MM.1S (cell line): ENCODE measurements around the gene ERVMER34-1.

ENCODE experiments used
- CTCF ChIP-seq: fragments of 300-600 bp; sonication (generic); IDR thresholded peaks from 2 replicates; pipeline ENCODE4 v1.5.1; 2016; ENCODE audit warnings: antibody characterized with exemption, low read length, mixed read lengths
- EZH2phosphoT487 ChIP-seq: fragments of 300-600 bp; sonication (generic); IDR thresholded peaks from 2 replicates; pipeline ENCODE4 v1.6.1; 2018; ENCODE audit warnings: antibody characterized with exemption, low read length

- TF ChIP-seq CTCF (no peak), EZH2phosphoT487 (no peak)
Observed at GRCh38 chr4:52721968-52722815, 29.0 kb downstream of the ERVMER34-1 start.
